ENCODE data around the gene TMOD1. TPM values are rescaled to one million over a fixed set of nuclear protein-coding genes. Genes with fewer than 3 reads are reported as not detected.
A peak's percentile ranks its signal among the peaks of the same experiment; 100 is the strongest.

TMOD1 gene
- total and polyA plus RNA-seq, 9 of the 15 experiments (the other 6 are each of a cell fraction or from before 2014, with no cell fraction given), result 7.1 to 41.2 (median 14.2) TPM

DNA sequence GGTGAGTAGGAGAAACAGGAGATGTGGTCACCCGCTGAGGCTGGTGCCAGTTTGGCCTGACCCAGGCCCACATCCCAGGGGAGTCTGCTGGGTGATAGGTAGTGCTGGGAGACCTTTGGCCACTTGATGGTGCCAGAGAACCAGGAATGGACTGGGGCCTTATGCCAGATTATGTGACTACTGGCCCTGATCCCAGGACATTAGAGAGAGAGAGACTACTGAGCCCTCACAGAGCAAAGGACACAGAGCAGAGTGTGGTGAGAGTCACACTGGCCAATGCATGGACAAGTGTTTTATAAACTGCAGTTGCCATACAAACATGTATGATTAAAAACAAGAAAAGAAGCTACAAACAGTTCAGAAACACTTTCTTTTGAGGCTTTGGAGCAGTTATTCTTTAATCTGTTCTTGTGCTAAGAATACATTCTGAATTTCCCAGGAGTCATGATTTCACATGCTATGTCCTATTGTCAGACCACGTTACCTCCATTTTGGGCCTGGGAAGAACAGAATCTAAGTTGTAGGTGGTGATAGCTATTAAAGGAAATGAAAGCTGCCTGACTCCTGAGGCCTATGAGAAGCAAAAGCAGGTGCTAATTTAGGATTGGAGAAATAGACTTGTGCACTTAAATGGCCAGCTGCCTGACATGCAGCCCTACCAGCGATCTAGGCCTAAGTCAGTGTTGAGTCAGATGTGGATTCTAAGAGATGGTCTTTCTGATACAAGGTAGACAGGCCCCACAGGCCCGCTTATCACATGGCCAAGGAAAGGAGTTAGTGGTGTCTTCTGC is 32.6 kb upstream of the TMOD1 start (continued):
- TF ChIP-seq, protein P1, sequence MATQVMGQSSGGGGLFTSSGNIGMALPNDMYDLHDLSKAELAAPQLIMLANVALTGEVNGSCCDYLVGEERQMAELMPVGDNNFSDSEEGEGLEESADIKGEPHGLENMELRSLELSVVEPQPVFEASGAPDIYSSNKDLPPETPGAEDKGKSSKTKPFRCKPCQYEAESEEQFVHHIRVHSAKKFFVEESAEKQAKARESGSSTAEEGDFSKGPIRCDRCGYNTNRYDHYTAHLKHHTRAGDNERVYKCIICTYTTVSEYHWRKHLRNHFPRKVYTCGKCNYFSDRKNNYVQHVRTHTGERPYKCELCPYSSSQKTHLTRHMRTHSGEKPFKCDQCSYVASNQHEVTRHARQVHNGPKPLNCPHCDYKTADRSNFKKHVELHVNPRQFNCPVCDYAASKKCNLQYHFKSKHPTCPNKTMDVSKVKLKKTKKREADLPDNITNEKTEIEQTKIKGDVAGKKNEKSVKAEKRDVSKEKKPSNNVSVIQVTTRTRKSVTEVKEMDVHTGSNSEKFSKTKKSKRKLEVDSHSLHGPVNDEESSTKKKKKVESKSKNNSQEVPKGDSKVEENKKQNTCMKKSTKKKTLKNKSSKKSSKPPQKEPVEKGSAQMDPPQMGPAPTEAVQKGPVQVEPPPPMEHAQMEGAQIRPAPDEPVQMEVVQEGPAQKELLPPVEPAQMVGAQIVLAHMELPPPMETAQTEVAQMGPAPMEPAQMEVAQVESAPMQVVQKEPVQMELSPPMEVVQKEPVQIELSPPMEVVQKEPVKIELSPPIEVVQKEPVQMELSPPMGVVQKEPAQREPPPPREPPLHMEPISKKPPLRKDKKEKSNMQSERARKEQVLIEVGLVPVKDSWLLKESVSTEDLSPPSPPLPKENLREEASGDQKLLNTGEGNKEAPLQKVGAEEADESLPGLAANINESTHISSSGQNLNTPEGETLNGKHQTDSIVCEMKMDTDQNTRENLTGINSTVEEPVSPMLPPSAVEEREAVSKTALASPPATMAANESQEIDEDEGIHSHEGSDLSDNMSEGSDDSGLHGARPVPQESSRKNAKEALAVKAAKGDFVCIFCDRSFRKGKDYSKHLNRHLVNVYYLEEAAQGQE (IDR thresholded peaks at IDR 0.05; ENCODE audit: borderline replicate concordance), result peak; percentile 85
- TF ChIP-seq, protein P1 (CRISPR knock-in tag; IDR thresholded peaks at IDR 0.05; ENCODE audit: low read depth), result no peak
- TF ChIP-seq ZBTB1 (CRISPR knock-in tag; IDR thresholded peaks at IDR 0.05; ENCODE audit: borderline replicate concordance, low read depth) (no peak), HCFC1 (IDR thresholded peaks at IDR 0.05; ENCODE audit: low read depth, low read length) (peak; percentile 40; the same call in 1 of the 2 replicates), SNIP1 (IDR thresholded peaks at IDR 0.05; ENCODE audit: low read depth) (no peak), ZZZ3 (IDR thresholded peaks at IDR 0.05) (0 out of 2 replicates have a peak, but pooled peaks have one; percentile 28), DMBX1 (CRISPR knock-in tag; IDR thresholded peaks at IDR 0.05; ENCODE audit: borderline replicate concordance) (no peak), BCOR (IDR thresholded peaks at IDR 0.05) (no peak), ZNF668 (CRISPR knock-in tag; IDR thresholded peaks at IDR 0.05) (no peak), JUND (IDR thresholded peaks at IDR 0.05; ENCODE audit: borderline replicate concordance, low read depth, low read length) (peak; percentile 33; the same call in 1 of the 2 replicates), JUND (tag; IDR thresholded peaks at IDR 0.05; ENCODE audit: borderline replicate concordance, low read depth, low read length) (no peak), RBM22 (IDR thresholded peaks at IDR 0.05; ENCODE audit: low read depth, low read length, poor library complexity, severe bottlenecking) (no peak), ZFX (CRISPR knock-in tag; IDR thresholded peaks at IDR 0.05) (peak; percentile 41; the same call in 1 of the 2 replicates)
- TF ChIP-seq, protein P2, sequence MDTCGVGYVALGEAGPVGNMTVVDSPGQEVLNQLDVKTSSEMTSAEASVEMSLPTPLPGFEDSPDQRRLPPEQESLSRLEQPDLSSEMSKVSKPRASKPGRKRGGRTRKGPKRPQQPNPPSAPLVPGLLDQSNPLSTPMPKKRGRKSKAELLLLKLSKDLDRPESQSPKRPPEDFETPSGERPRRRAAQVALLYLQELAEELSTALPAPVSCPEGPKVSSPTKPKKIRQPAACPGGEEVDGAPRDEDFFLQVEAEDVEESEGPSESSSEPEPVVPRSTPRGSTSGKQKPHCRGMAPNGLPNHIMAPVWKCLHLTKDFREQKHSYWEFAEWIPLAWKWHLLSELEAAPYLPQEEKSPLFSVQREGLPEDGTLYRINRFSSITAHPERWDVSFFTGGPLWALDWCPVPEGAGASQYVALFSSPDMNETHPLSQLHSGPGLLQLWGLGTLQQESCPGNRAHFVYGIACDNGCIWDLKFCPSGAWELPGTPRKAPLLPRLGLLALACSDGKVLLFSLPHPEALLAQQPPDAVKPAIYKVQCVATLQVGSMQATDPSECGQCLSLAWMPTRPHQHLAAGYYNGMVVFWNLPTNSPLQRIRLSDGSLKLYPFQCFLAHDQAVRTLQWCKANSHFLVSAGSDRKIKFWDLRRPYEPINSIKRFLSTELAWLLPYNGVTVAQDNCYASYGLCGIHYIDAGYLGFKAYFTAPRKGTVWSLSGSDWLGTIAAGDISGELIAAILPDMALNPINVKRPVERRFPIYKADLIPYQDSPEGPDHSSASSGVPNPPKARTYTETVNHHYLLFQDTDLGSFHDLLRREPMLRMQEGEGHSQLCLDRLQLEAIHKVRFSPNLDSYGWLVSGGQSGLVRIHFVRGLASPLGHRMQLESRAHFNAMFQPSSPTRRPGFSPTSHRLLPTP (IDR thresholded peaks at IDR 0.05; ENCODE audit: borderline replicate concordance, extremely low read depth, insufficient read length), result no peak
- TF ChIP-seq, protein P3, sequence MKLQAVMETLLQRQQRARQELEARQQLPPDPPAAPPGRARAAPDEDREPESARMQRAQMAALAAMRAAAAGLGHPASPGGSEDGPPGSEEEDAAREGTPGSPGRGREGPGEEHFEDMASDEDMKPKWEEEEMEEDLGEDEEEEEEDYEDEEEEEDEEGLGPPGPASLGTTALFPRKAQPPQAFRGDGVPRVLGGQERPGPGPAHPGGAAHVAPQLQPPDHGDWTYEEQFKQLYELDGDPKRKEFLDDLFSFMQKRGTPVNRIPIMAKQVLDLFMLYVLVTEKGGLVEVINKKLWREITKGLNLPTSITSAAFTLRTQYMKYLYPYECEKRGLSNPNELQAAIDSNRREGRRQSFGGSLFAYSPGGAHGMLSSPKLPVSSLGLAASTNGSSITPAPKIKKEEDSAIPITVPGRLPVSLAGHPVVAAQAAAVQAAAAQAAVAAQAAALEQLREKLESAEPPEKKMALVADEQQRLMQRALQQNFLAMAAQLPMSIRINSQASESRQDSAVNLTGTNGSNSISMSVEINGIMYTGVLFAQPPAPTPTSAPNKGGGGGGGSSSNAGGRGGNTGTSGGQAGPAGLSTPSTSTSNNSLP (IDR thresholded peaks at IDR 0.05; ENCODE audit: borderline replicate concordance, low read depth, low read length), result peak; percentile 49; the same call in 1 of the 2 replicates

Data from K562 (cell line).